Cardiac muscle cell (in vitro differentiated cells and primary cell): ENCODE results near the gene SHROOM3. TPM values are rescaled to one million over a fixed set of nuclear protein-coding genes. Genes with fewer than 3 reads are reported as not detected.
A peak's percentile ranks its signal among the peaks of the same experiment; 100 is the strongest.

Source experiments
- DNase-seq, 2 donors: peaks; one replicate each; pipeline versions ENCODE4 v3.0.0 to v3.0.0-alpha.2; 2010 to 2017; ENCODE audit warnings: low read depth in 1 of 2, low spot score in 1 of 2
- H3K27ac ChIP-seq: fragments of 200-600 bp; sonication (generic); 2 replicates; pipeline ENCODE4 v1.5.1; 2016
- H3K27me3 ChIP-seq: fragments of 200-600 bp; sonication (generic); 2 replicates; pipeline ENCODE4 v1.6.0; 2016; ENCODE audit warnings: control low read depth
- H3K36me3 ChIP-seq: fragments of 200-600 bp; sonication (generic); 2 replicates; pipeline ENCODE4 v1.5.1; 2016; ENCODE audit warnings: control low read depth
- H3K4me1 ChIP-seq: fragments of 200-600 bp; sonication (generic); 2 replicates; pipeline ENCODE4 v1.8.1; 2017; ENCODE audit warnings: low read depth, mild to moderate bottlenecking, mixed run types
- H3K4me3 ChIP-seq: fragments of 200-600 bp; sonication (generic); 2 replicates; pipeline ENCODE4 v1.5.1; 2016; ENCODE audit warnings: mild to moderate bottlenecking
- H3K9me3 ChIP-seq: fragments of 200-600 bp; sonication (generic); 2 replicates; pipeline ENCODE4 v1.5.1; 2017; ENCODE audit warnings: low read depth, mild to moderate bottlenecking, control low read depth
- CTCF ChIP-seq: IDR thresholded peaks from 2 replicates; pipeline ENCODE4 v1.5.1; 2012; ENCODE audit warnings: low read depth, mild to moderate bottlenecking, low read length
- polyA plus RNA-seq: library from polyadenylated mRNA; unstranded; fragments of >200 nt; fragmentation: Nextera tagmentation; extraction: Ambion mirVana; gene quantifications from 2 replicates; pipeline ENCODE4 v1.2.1, GENCODE V29; 2016
- total RNA-seq: library from RNA; depleted of rRNA; stranded (reverse); fragments of >200 nt; gene quantifications from 2 replicates; pipeline ENCODE4 v1.2.3, GENCODE V29; 2016

The SHROOM3 gene
- total and polyA plus RNA-seq, 2 experiments from 2014 or later = 13.7 to 47.7 TPM

GRCh38 chr4:76585897-76586360 lies 150.9 kb downstream of the SHROOM3 start:
- Histone ChIP-seq H3K27ac (peak overlapping the region; percentile 10), H3K9me3 (no peaks in the 10 kb centered on the region), H3K4me1 (peaks cover 42% of the 10 kb centered on the region), H3K27me3 (no peaks in the 10 kb centered on the region), H3K36me3 (no peaks in the 10 kb centered on the region), H3K4me3 (peak overlapping the region; percentile 18)
- DNase-seq = peak; percentile 54 to 85
- TF ChIP-seq CTCF = peak; percentile 35

DNA sequence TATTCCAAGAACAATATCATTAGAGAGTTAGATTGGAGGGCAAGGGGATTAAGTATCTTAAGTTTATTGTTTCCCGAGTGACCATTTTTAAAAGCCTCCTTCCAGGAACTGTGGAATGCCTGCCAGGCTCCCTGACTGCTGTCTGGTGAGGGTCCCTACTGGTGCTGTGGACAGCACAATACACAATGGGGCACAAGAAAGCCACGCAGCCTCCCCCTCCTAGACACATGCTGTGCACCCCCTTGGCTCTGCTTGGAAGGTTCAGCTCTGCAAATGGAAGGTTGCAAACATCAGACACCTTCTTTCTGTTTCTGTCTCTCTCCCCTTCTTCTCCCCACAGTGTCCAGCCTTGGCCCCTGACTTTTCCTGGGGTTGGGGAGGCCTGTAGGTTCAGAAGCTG lies 153.2 kb downstream of the SHROOM3 start:
- Histone ChIP-seq H3K36me3 (no peaks in the 10 kb centered on the region), H3K27me3 (no peaks in the 10 kb centered on the region), H3K9me3 (no peaks in the 10 kb centered on the region), H3K4me3 (no peak overlapping the region), H3K27ac (no peak overlapping the region), H3K4me1 (peaks cover 50% of the 10 kb centered on the region)
- DNase-seq = no peak
- no peak for TF ChIP-seq CTCF

- H3K9me3 ChIP-seq = no peaks in the 10 kb centered on the region
- no peak for TF ChIP-seq CTCF
- peaks cover 48% of the 10 kb centered on the region for H3K4me1 ChIP-seq
- peak overlapping the region; percentile 99 for H3K27ac ChIP-seq
- peak in 1 of 2 donors; percentile 58 for DNase-seq
- H3K36me3 ChIP-seq = no peaks in the 10 kb centered on the region
- H3K4me3 ChIP-seq = no peak overlapping the region
- H3K27me3 ChIP-seq = no peaks in the 10 kb centered on the region
Observed at GRCh38 chr4:76589402-76589801, 154.4 kb downstream of the SHROOM3 start.

- no peaks in the 10 kb centered on the region for H3K9me3 ChIP-seq
- TF ChIP-seq CTCF = no peak
- peak overlapping the region; percentile 99 for H3K27ac ChIP-seq
- DNase-seq = peak; percentile 92 to 96
- no peaks in the 10 kb centered on the region for H3K27me3 ChIP-seq
- H3K4me1 ChIP-seq = peaks cover 40% of the 10 kb centered on the region
- H3K36me3 ChIP-seq = no peaks in the 10 kb centered on the region
- no peak overlapping the region for H3K4me3 ChIP-seq
Observed at GRCh38 chr4:76589872-76590797, 155.1 kb downstream of the SHROOM3 start.

- TF ChIP-seq CTCF = no peak
- no peaks in the 10 kb centered on the region for H3K27me3 ChIP-seq
- H3K9me3 ChIP-seq = no peaks in the 10 kb centered on the region
- H3K4me3 ChIP-seq = no peak overlapping the region
- no peaks in the 10 kb centered on the region for H3K36me3 ChIP-seq
- DNase-seq = peak in 1 of 2 donors; percentile 27
- peak overlapping the region; percentile 99 for H3K27ac ChIP-seq
- H3K4me1 ChIP-seq = peaks cover 36% of the 10 kb centered on the region
Observed at GRCh38 chr4:76590798-76591281, 155.8 kb downstream of the SHROOM3 start.
